Nephron progenitor cell (in vitro differentiated cells): ENCODE data around the gene PRELID2.

Experiments
- DNase-seq: peaks from one replicate; pipeline ENCODE4 v3.0.0; 2021
- H3K27ac Mint-ChIP-seq: 2 replicates; pipeline ENCODE4 v1.8.0; 2021; ENCODE audit warnings: mild to moderate bottlenecking, moderate library complexity, mixed read lengths
- H3K27me3 Mint-ChIP-seq: 2 replicates; pipeline ENCODE4 v1.8.0; 2021; ENCODE audit warnings: mild to moderate bottlenecking, low read depth, mixed read lengths; ENCODE audit not compliant: poor library complexity
- H3K36me3 Mint-ChIP-seq: 2 replicates; pipeline ENCODE4 v1.8.0; 2021; ENCODE audit warnings: low read depth, mixed read lengths
- H3K4me1 Mint-ChIP-seq: 2 replicates; pipeline ENCODE4 v1.8.0; 2021; ENCODE audit warnings: mixed read lengths
- H3K4me3 Mint-ChIP-seq: 2 replicates; pipeline ENCODE4 v1.8.0; 2021; ENCODE audit warnings: mild to moderate bottlenecking, moderate library complexity, mixed read lengths
- H3K9me3 Mint-ChIP-seq: 2 replicates; pipeline ENCODE4 v1.8.0; 2021; ENCODE audit warnings: mild to moderate bottlenecking, moderate library complexity, mixed read lengths
- CTCF ChIP-seq: fragments of 200-600 bp; sonication (generic); IDR thresholded peaks from 2 replicates; pipeline ENCODE4 v1.5.0; 2021; ENCODE audit warnings: antibody characterized with exemption

Gene PRELID2

GRCh38 chr5:145797336-145797735 lies 37.8 kb downstream of the PRELID2 start:
- Mint-ChIP-seq H3K27me3 (no peaks in the 10 kb centered on the region), H3K9me3 (peaks cover 5% of the 10 kb centered on the region), H3K4me1 (no peaks in the 10 kb centered on the region), H3K27ac (no peak overlapping the region), H3K4me3 (no peak overlapping the region), H3K36me3 (peaks cover 20% of the 10 kb centered on the region)
- DNase-seq: no peak
- no peak for TF ChIP-seq CTCF

DNA sequence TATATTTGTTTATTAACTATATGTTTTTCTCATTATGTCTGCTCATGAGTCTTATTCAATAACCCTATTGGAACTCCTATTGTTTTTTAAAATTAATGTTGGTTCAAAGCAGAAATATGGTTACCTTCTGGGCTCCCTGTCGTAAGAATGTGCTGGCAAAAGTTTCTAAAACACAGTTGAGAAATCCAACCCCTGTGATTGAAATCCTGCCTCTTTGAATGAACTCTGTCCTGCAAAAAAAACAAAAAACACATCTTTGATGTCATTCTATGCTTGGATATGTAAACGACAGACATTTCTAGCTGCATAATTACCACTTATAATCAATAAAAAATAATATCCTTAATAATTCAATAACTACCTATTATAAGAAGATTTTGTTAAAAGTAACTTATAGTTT lies 38.8 kb downstream of the PRELID2 start:
- DNase-seq: no peak
- Mint-ChIP-seq H3K4me3 (no peak overlapping the region), H3K4me1 (no peaks in the 10 kb centered on the region), H3K27me3 (no peaks in the 10 kb centered on the region), H3K36me3 (peaks cover 20% of the 10 kb centered on the region), H3K9me3 (peaks cover 5% of the 10 kb centered on the region), H3K27ac (no peak overlapping the region)
- no peak for TF ChIP-seq CTCF

GRCh38 chr5:145793574-145793973 lies 41.6 kb downstream of the PRELID2 start:
- Mint-ChIP-seq H3K36me3 (peaks cover 21% of the 10 kb centered on the region), H3K4me3 (no peak overlapping the region), H3K27me3 (no peaks in the 10 kb centered on the region), H3K27ac (peak overlapping the region; percentile 66), H3K9me3 (peaks cover 5% of the 10 kb centered on the region), H3K4me1 (no peaks in the 10 kb centered on the region)
- no peak for DNase-seq
- TF ChIP-seq CTCF: no peak

- DNase-seq: no peak
- H3K36me3 Mint-ChIP-seq: peaks cover 24% of the 10 kb centered on the region
- H3K4me3 Mint-ChIP-seq: no peak overlapping the region
- peaks cover 3% of the 10 kb centered on the region for H3K9me3 Mint-ChIP-seq
- H3K4me1 Mint-ChIP-seq: no peaks in the 10 kb centered on the region
- no peak overlapping the region for H3K27ac Mint-ChIP-seq
- no peaks in the 10 kb centered on the region for H3K27me3 Mint-ChIP-seq
- no peak for TF ChIP-seq CTCF
Measured at GRCh38 chr5:145792840-145793239, 42.3 kb downstream of the PRELID2 start.

DNA sequence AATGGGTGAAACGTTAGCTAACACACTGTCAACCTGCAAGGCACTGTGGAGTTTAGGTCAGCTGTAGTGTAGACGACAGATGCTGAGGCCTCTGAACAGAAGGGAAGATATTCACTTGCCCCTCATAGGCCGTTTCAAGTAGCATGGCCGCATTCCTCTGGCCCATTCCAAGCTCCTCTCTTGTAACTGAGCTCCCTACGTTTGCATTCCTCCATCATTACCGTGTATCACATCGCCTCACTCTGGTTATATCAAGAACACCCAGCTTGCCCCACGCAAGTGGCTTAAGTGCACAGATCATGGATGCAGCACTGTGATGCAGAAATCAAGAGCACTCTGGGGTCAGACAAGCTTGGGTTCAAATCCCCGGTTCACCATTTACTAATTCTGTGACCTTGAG lies 43.3 kb downstream of the PRELID2 start:
- Mint-ChIP-seq H3K4me3 (no peak overlapping the region), H3K27ac (no peak overlapping the region), H3K4me1 (no peaks in the 10 kb centered on the region), H3K27me3 (no peaks in the 10 kb centered on the region), H3K36me3 (peaks cover 26% of the 10 kb centered on the region), H3K9me3 (no peaks in the 10 kb centered on the region)
- no peak for DNase-seq
- no peak for TF ChIP-seq CTCF

DNA sequence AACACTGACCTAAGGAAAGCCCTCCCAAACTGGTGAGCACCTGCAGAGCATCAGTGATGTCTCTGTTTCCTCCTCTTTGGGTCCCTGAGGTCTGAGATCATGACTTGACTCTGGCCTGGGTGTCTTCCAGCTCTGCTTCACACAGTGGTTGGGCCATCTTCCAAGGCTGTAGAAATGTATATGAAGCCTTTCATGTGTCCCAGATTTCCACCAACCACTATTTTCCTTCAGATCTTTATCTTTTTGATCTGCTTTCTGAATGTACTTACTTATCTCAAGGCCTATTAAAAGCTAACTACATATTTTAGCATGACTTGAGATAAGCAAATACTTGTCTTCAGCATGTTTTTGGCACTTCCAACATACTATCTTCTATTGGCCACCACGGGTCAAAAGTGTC lies 47.1 kb downstream of the PRELID2 start:
- peaks cover under 1% of the 10 kb centered on the region for H3K4me1 Mint-ChIP-seq
- H3K27me3 Mint-ChIP-seq: no peaks in the 10 kb centered on the region
- peaks cover 35% of the 10 kb centered on the region for H3K36me3 Mint-ChIP-seq
- no peak for TF ChIP-seq CTCF
- H3K4me3 Mint-ChIP-seq: no peak overlapping the region
- no peaks in the 10 kb centered on the region for H3K9me3 Mint-ChIP-seq
- DNase-seq: no peak
- H3K27ac Mint-ChIP-seq: no peak overlapping the region
